GM12873 (cell line): ENCODE data around the gene SLC9B2.

Source experiments
- CTCF ChIP-seq: IDR thresholded peaks from 2 replicates; pipeline ENCODE4 v1.5.1; 2012; ENCODE audit warnings: low read depth, mild to moderate bottlenecking, moderate library complexity, low read length, control low read depth; ENCODE audit not compliant: insufficient read depth; ENCODE audit errors: missing control alignments

Gene SLC9B2

GRCh38 chr4:103075435-103075893, 1.1 kb downstream of the SLC9B2 start:
- TF ChIP-seq CTCF, result no peak

- TF ChIP-seq CTCF, result no peak
These were observed 1.7 kb downstream of the SLC9B2 start for GRCh38 chr4:103074744-103075434.

- TF ChIP-seq CTCF, result no peak
These were observed 2.6 kb downstream of the SLC9B2 start for GRCh38 chr4:103073792-103074438.

- TF ChIP-seq CTCF, result no peak
These were observed 8.6 kb downstream of the SLC9B2 start for GRCh38 chr4:103067841-103068547.

GRCh38 chr4:103060453-103061148, 16.0 kb downstream of the SLC9B2 start:
- no peak for TF ChIP-seq CTCF

GRCh38 chr4:103054030-103054429, 22.5 kb downstream of the SLC9B2 start:
- no peak for TF ChIP-seq CTCF

GRCh38 chr4:103052779-103053178, 23.8 kb downstream of the SLC9B2 start:
- TF ChIP-seq CTCF, result no peak
